ENCODE results near the gene GCKR. TPM values are rescaled to one million over a fixed set of nuclear protein-coding genes. Genes with fewer than 3 reads are reported as not detected.

The GCKR gene
- total and polyA plus RNA-seq, 2 of the 13 experiments (the other 11 are each of a cell fraction or from before 2014, with no cell fraction given), result 15.2 to 48.3 TPM

- TF ChIP-seq KDM2A (CRISPR knock-in tag; IDR thresholded peaks at IDR 0.05; ENCODE audit: borderline replicate concordance, low read depth) (0 out of 2 replicates have a peak, but pooled peaks have one; percentile 46), SOX6 (IDR thresholded peaks at IDR 0.05) (no peak), SOX6 (CRISPR knock-in tag; IDR thresholded peaks at IDR 0.05) (peak; percentile 34; the same call in 1 of the 2 replicates), ZNF724P (CRISPR knock-in tag; IDR thresholded peaks at IDR 0.05; ENCODE audit: borderline replicate concordance) (peak; percentile 68; the same call in 1 of the 2 replicates), SAFB2 (CRISPR knock-in tag; IDR thresholded peaks at IDR 0.05; ENCODE audit: borderline replicate concordance, low read depth) (peak; percentile 69; the same call in 1 of the 2 replicates), ZNF672 (CRISPR knock-in tag; IDR thresholded peaks at IDR 0.05) (no peak), NFRKB (IDR thresholded peaks at IDR 0.05) (no peak), UBTF (CRISPR knock-in tag; IDR thresholded peaks at IDR 0.05) (0 out of 2 replicates have a peak, but pooled peaks have one; percentile 9), MEIS1 (CRISPR knock-in tag; IDR thresholded peaks at IDR 0.05; ENCODE audit: borderline replicate concordance) (0 out of 2 replicates have a peak, but pooled peaks have one; percentile 37), ZC3H4 (CRISPR knock-in tag; IDR thresholded peaks at IDR 0.05; ENCODE audit: borderline replicate concordance) (no peak), HMGA1 (CRISPR knock-in tag; conservative IDR thresholded peaks at IDR 0.05) (no peak), THAP11 (CRISPR knock-in tag; IDR thresholded peaks at IDR 0.05) (peak; percentile 18; the same call in 1 of the 2 replicates)
- TF ChIP-seq, protein P1, sequence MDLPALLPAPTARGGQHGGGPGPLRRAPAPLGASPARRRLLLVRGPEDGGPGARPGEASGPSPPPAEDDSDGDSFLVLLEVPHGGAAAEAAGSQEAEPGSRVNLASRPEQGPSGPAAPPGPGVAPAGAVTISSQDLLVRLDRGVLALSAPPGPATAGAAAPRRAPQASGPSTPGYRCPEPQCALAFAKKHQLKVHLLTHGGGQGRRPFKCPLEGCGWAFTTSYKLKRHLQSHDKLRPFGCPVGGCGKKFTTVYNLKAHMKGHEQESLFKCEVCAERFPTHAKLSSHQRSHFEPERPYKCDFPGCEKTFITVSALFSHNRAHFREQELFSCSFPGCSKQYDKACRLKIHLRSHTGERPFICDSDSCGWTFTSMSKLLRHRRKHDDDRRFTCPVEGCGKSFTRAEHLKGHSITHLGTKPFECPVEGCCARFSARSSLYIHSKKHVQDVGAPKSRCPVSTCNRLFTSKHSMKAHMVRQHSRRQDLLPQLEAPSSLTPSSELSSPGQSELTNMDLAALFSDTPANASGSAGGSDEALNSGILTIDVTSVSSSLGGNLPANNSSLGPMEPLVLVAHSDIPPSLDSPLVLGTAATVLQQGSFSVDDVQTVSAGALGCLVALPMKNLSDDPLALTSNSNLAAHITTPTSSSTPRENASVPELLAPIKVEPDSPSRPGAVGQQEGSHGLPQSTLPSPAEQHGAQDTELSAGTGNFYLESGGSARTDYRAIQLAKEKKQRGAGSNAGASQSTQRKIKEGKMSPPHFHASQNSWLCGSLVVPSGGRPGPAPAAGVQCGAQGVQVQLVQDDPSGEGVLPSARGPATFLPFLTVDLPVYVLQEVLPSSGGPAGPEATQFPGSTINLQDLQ (CRISPR knock-in tag; IDR thresholded peaks at IDR 0.05), result 0 out of 2 replicates have a peak, but pooled peaks have one; percentile 12
- TF ChIP-seq, protein P2, sequence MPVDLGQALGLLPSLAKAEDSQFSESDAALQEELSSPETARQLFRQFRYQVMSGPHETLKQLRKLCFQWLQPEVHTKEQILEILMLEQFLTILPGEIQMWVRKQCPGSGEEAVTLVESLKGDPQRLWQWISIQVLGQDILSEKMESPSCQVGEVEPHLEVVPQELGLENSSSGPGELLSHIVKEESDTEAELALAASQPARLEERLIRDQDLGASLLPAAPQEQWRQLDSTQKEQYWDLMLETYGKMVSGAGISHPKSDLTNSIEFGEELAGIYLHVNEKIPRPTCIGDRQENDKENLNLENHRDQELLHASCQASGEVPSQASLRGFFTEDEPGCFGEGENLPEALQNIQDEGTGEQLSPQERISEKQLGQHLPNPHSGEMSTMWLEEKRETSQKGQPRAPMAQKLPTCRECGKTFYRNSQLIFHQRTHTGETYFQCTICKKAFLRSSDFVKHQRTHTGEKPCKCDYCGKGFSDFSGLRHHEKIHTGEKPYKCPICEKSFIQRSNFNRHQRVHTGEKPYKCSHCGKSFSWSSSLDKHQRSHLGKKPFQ (CRISPR knock-in tag; IDR thresholded peaks at IDR 0.05; ENCODE audit: insufficient replicate concordance), result no peak
- TF ChIP-seq, protein P3, sequence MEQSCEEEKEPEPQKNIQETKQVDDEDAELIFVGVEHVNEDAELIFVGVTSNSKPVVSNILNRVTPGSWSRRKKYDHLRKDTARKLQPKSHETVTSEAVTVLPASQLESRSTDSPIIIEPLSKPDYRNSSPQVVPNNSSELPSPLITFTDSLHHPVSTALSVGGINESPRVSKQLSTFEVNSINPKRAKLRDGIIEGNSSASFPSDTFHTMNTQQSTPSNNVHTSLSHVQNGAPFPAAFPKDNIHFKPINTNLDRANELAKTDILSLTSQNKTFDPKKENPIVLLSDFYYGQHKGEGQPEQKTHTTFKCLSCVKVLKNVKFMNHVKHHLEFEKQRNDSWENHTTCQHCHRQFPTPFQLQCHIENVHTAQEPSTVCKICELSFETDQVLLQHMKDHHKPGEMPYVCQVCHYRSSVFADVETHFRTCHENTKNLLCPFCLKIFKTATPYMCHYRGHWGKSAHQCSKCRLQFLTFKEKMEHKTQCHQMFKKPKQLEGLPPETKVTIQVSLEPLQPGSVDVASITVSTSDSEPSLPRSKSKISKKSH (CRISPR knock-in tag; IDR thresholded peaks at IDR 0.05; ENCODE audit: borderline replicate concordance), result peak; percentile 55; the same call in 1 of the 2 replicates
- TF ChIP-seq, protein P4, sequence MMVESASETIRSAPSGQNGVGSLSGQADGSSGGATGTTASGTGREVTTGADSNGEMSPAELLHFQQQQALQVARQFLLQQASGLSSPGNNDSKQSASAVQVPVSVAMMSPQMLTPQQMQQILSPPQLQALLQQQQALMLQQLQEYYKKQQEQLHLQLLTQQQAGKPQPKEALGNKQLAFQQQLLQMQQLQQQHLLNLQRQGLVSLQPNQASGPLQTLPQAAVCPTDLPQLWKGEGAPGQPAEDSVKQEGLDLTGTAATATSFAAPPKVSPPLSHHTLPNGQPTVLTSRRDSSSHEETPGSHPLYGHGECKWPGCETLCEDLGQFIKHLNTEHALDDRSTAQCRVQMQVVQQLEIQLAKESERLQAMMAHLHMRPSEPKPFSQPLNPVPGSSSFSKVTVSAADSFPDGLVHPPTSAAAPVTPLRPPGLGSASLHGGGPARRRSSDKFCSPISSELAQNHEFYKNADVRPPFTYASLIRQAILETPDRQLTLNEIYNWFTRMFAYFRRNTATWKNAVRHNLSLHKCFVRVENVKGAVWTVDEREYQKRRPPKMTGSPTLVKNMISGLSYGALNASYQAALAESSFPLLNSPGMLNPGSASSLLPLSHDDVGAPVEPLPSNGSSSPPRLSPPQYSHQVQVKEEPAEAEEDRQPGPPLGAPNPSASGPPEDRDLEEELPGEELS (CRISPR knock-in tag; IDR thresholded peaks at IDR 0.05), result no peak
- TF ChIP-seq, protein P5, sequence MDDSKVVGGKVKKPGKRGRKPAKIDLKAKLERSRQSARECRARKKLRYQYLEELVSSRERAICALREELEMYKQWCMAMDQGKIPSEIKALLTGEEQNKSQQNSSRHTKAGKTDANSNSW (CRISPR knock-in tag; IDR thresholded peaks at IDR 0.05; ENCODE audit: borderline replicate concordance), result 0 out of 2 replicates have a peak, but pooled peaks have one; percentile 37
These were observed 2.2 kb upstream of the GCKR start (continued) for GRCh38 chr2:27494284-27494943.

Data from HepG2 (cell line).